ENCODE results near the gene KCNH2. TPM values are rescaled to one million over a fixed set of nuclear protein-coding genes. Genes with fewer than 3 reads are reported as not detected.

Gene KCNH2
- total RNA-seq, 1 experiment from 2014 or later = 16.2 TPM

DNA sequence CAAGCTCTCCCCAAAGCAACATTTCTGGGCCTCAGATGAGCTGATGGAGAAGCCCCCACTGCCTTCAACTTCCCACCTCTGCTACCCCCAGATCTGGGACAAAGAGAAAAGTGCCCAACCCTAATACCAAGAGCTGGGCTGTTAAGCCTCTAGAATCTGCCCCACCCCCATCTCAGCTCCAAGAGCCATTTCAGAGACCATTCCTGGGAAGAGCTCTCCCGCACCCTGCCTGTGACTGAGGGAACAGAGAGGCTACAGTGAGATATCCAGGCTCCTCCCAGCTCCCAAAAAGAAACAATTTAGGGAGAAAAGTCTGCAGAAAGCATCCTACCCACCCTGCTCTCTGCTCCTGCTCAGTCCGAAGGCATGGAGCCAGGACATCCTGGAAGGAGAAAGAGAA lies 2.5 kb upstream of the KCNH2 start:
- ATAC-seq (peak; percentile 8), DNase-seq (ENCODE audit: low spot score) (peak; percentile 50)
- ChIA-PET CTCF (interaction anchor here (0.7 to 3.7 kb wide), 20 partner anchors 8 to 187 kb away, joined by 3 to 118 read pairs (median 4); partner anchors contain the start of gene ABCB8), POLR2A (interaction anchor here (1.2 kb wide), 1 partner anchor 8 kb away, joined by 3 read pairs; no protein-coding TSS in a partner anchor)
- H3K4me1 Mint-ChIP-seq = peaks cover 35% of the 10 kb centered on the region
- H3K9me3 Mint-ChIP-seq = no peaks in the 10 kb centered on the region
- TF ChIP-seq ZNF263 (CRISPR knock-in tag; IDR thresholded peaks at IDR 0.05; ENCODE audit: low read depth) (no peak), NFE2L1 (CRISPR knock-in tag; IDR thresholded peaks at IDR 0.05) (no peak), ZNF219 (CRISPR knock-in tag; IDR thresholded peaks at IDR 0.05; ENCODE audit: borderline replicate concordance) (no peak), RELA (CRISPR knock-in tag; IDR thresholded peaks at IDR 0.05; ENCODE audit: borderline replicate concordance) (no peak), TCF7 (CRISPR knock-in tag; IDR thresholded peaks at IDR 0.05; ENCODE audit: low read depth) (no peak), ETV6 (CRISPR knock-in tag; IDR thresholded peaks at IDR 0.05) (no peak), ZNF317 (CRISPR knock-in tag; IDR thresholded peaks at IDR 0.05; ENCODE audit: borderline replicate concordance, low read depth) (no peak), EMX1 (CRISPR knock-in tag; IDR thresholded peaks at IDR 0.05) (no peak), OVOL2 (CRISPR knock-in tag; IDR thresholded peaks at IDR 0.05; ENCODE audit: borderline replicate concordance) (no peak), FOXJ3 (CRISPR knock-in tag; IDR thresholded peaks at IDR 0.05; ENCODE audit: borderline replicate concordance) (no peak), FOXK1 (CRISPR knock-in tag; IDR thresholded peaks at IDR 0.05) (no peak)
- TF ChIP-seq, protein P1, sequence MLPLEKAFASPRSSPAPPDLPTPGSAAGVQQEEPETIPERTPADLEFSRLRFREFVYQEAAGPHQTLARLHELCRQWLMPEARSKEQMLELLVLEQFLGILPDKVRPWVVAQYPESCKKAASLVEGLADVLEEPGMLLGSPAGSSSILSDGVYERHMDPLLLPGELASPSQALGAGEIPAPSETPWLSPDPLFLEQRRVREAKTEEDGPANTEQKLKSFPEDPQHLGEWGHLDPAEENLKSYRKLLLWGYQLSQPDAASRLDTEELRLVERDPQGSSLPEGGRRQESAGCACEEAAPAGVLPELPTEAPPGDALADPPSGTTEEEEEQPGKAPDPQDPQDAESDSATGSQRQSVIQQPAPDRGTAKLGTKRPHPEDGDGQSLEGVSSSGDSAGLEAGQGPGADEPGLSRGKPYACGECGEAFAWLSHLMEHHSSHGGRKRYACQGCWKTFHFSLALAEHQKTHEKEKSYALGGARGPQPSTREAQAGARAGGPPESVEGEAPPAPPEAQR (CRISPR knock-in tag; IDR thresholded peaks at IDR 0.05) = no peak
- TF ChIP-seq, protein P2, sequence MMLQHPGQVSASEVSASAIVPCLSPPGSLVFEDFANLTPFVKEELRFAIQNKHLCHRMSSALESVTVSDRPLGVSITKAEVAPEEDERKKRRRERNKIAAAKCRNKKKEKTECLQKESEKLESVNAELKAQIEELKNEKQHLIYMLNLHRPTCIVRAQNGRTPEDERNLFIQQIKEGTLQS (CRISPR knock-in tag; conservative IDR thresholded peaks at IDR 0.05) = no peak
- H3K27ac Mint-ChIP-seq = no peak overlapping the region
- H3K27me3 Mint-ChIP-seq (ENCODE audit: low read depth) = peaks cover 74% of the 10 kb centered on the region
- no peak overlapping the region for H3K4me3 Mint-ChIP-seq
- no peaks in the 10 kb centered on the region for H3K36me3 Mint-ChIP-seq

DNA sequence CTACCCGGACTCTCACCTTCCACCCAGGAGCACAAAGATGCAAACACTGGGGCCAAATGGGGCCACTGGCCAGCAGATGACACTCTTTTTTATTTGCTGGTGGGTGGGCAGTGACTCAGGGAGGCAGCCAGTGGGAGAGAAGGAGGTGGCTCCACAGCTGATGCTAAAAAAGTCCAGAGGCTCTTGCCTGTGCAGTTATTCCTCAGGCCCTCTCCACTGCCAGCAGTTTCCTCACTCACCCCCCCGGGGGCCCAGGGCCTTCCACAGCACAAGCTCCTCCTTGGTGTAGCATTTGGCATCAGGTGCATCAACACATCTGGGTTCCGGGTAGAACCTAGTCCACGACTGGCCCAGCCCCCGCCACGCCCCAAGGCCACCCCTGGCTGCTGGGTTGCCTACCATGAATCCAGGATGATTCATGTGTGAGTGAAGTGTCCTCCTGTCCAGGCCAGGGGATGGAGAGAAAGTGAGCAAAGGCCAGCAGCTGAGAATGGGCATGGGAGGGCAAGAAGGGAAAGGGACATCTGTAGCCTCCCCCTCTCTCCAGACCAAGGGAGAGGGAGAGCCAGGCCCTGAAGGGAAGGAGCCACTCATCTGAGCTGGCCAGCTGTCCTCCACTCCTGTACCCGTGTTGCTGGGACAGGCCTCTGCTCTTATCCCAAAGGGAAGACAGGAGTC lies 1.7 kb upstream of the KCNH2 start:
- CTCF ChIA-PET = interaction anchor here (0.5 to 3.7 kb wide), 26 partner anchors 9 to 803 kb away, joined by 3 to 118 read pairs (median 4); partner anchors contain the start of gene ABCB8
- DNase-seq (ENCODE audit: low spot score) (no peak), ATAC-seq (no peak)
- Mint-ChIP-seq H3K9me3 (no peaks in the 10 kb centered on the region), H3K36me3 (no peaks in the 10 kb centered on the region), H3K27ac (no peak overlapping the region), H3K4me1 (peaks cover 40% of the 10 kb centered on the region), H3K27me3 (ENCODE audit: low read depth) (peaks cover 76% of the 10 kb centered on the region), H3K4me3 (peak overlapping the region; percentile 54)
- POLR2A ChIA-PET = interaction anchor here (1.0 to 1.2 kb wide), 3 partner anchors 9 to 17 kb away, joined by 3 read pairs; no protein-coding TSS in a partner anchor
- TF ChIP-seq, protein P3, sequence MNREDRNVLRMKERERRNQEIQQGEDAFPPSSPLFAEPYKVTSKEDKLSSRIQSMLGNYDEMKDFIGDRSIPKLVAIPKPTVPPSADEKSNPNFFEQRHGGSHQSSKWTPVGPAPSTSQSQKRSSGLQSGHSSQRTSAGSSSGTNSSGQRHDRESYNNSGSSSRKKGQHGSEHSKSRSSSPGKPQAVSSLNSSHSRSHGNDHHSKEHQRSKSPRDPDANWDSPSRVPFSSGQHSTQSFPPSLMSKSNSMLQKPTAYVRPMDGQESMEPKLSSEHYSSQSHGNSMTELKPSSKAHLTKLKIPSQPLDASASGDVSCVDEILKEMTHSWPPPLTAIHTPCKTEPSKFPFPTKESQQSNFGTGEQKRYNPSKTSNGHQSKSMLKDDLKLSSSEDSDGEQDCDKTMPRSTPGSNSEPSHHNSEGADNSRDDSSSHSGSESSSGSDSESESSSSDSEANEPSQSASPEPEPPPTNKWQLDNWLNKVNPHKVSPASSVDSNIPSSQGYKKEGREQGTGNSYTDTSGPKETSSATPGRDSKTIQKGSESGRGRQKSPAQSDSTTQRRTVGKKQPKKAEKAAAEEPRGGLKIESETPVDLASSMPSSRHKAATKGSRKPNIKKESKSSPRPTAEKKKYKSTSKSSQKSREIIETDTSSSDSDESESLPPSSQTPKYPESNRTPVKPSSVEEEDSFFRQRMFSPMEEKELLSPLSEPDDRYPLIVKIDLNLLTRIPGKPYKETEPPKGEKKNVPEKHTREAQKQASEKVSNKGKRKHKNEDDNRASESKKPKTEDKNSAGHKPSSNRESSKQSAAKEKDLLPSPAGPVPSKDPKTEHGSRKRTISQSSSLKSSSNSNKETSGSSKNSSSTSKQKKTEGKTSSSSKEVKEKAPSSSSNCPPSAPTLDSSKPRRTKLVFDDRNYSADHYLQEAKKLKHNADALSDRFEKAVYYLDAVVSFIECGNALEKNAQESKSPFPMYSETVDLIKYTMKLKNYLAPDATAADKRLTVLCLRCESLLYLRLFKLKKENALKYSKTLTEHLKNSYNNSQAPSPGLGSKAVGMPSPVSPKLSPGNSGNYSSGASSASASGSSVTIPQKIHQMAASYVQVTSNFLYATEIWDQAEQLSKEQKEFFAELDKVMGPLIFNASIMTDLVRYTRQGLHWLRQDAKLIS (CRISPR knock-in tag; IDR thresholded peaks at IDR 0.05; ENCODE audit: borderline replicate concordance) = no peak
- TF ChIP-seq ZNF138 (CRISPR knock-in tag; conservative IDR thresholded peaks at IDR 0.05) (no peak), FOXK1 (CRISPR knock-in tag; IDR thresholded peaks at IDR 0.05) (no peak), ZNF317 (CRISPR knock-in tag; IDR thresholded peaks at IDR 0.05; ENCODE audit: borderline replicate concordance, low read depth) (no peak)
- TF ChIP-seq, protein P4, sequence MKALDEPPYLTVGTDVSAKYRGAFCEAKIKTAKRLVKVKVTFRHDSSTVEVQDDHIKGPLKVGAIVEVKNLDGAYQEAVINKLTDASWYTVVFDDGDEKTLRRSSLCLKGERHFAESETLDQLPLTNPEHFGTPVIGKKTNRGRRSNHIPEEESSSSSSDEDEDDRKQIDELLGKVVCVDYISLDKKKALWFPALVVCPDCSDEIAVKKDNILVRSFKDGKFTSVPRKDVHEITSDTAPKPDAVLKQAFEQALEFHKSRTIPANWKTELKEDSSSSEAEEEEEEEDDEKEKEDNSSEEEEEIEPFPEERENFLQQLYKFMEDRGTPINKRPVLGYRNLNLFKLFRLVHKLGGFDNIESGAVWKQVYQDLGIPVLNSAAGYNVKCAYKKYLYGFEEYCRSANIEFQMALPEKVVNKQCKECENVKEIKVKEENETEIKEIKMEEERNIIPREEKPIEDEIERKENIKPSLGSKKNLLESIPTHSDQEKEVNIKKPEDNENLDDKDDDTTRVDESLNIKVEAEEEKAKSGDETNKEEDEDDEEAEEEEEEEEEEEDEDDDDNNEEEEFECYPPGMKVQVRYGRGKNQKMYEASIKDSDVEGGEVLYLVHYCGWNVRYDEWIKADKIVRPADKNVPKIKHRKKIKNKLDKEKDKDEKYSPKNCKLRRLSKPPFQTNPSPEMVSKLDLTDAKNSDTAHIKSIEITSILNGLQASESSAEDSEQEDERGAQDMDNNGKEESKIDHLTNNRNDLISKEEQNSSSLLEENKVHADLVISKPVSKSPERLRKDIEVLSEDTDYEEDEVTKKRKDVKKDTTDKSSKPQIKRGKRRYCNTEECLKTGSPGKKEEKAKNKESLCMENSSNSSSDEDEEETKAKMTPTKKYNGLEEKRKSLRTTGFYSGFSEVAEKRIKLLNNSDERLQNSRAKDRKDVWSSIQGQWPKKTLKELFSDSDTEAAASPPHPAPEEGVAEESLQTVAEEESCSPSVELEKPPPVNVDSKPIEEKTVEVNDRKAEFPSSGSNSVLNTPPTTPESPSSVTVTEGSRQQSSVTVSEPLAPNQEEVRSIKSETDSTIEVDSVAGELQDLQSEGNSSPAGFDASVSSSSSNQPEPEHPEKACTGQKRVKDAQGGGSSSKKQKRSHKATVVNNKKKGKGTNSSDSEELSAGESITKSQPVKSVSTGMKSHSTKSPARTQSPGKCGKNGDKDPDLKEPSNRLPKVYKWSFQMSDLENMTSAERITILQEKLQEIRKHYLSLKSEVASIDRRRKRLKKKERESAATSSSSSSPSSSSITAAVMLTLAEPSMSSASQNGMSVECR (CRISPR knock-in tag; IDR thresholded peaks at IDR 0.05; ENCODE audit: borderline replicate concordance) = no peak
- TF ChIP-seq, protein P5, sequence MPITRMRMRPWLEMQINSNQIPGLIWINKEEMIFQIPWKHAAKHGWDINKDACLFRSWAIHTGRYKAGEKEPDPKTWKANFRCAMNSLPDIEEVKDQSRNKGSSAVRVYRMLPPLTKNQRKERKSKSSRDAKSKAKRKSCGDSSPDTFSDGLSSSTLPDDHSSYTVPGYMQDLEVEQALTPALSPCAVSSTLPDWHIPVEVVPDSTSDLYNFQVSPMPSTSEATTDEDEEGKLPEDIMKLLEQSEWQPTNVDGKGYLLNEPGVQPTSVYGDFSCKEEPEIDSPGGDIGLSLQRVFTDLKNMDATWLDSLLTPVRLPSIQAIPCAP (CRISPR knock-in tag; IDR thresholded peaks at IDR 0.05) = no peak

Measured in WTC11 (cell line).